Measurements from ENCODE around the gene PLEKHA3. TPM values are rescaled to one million over a fixed set of nuclear protein-coding genes. Genes with fewer than 3 reads are reported as not detected.

PLEKHA3 gene
- total RNA-seq, 1 donor from 2014 or later = 22.0 TPM

DNA sequence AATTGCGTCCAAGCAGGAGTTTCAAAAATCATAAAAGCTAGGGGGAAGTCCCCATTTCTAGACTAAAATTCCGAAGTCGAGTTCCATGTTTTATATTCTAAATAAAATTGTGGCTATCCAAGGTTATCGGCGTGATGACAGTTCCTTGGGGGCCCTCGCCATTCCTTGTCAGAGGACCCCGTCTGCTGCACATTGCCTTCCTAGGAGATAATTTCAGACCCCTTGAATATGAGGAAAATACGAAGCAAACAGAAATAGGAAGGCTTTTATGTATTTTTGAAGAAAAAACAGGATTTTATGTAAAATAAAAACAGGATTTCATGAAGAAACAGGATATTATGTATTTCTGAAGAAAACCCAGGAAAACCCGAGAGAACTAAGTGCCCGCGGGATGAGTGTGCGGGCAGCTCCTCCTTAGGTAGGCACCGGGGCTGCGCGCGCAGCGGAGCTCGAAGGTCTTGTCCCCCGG lies 465 bp upstream of the PLEKHA3 start:
- no peaks in the 10 kb centered on the region for H3K36me3 Mint-ChIP-seq (ENCODE audit: low read depth)
- H3K9me3 Mint-ChIP-seq = no peaks in the 10 kb centered on the region

DNA sequence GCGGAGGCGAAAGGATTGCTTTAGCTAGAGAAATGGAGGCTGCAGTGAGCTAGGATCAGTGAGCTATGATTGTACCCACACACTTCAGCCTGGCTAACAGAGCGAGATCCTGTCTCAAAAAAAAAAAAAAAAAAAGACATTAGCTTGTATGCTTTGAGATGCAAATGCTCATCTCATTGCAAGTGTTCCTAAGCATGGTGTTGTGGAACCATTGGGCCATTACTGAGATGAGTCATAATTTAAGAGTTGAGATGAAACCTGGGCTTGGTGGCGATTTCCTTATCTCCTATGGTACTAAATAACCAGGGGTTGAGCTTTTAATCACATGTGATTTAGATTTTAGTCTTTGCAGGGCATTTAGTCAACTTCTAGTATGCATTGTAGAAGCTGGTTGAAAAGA lies 2.2 kb downstream of the PLEKHA3 start:
- Mint-ChIP-seq H3K27ac (ENCODE audit: unreplicated experiment) (no peak overlapping the region), H3K4me1 (peaks cover 40% of the 10 kb centered on the region), H3K27me3 (ENCODE audit: low read depth) (no peaks in the 10 kb centered on the region), H3K36me3 (ENCODE audit: low read depth) (peaks cover 8% of the 10 kb centered on the region), H3K4me3 (peak overlapping the region; percentile 98), H3K9me3 (no peaks in the 10 kb centered on the region)
- DNase-seq (ENCODE audit: low read depth, low spot score) = no peak
- TF ChIP-seq, protein P1, sequence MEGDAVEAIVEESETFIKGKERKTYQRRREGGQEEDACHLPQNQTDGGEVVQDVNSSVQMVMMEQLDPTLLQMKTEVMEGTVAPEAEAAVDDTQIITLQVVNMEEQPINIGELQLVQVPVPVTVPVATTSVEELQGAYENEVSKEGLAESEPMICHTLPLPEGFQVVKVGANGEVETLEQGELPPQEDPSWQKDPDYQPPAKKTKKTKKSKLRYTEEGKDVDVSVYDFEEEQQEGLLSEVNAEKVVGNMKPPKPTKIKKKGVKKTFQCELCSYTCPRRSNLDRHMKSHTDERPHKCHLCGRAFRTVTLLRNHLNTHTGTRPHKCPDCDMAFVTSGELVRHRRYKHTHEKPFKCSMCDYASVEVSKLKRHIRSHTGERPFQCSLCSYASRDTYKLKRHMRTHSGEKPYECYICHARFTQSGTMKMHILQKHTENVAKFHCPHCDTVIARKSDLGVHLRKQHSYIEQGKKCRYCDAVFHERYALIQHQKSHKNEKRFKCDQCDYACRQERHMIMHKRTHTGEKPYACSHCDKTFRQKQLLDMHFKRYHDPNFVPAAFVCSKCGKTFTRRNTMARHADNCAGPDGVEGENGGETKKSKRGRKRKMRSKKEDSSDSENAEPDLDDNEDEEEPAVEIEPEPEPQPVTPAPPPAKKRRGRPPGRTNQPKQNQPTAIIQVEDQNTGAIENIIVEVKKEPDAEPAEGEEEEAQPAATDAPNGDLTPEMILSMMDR (conservative IDR thresholded peaks at IDR 0.05) = no peak

More for the DNA sequence above, 465 bp upstream of the PLEKHA3 start:
- no peak overlapping the region for H3K27ac Mint-ChIP-seq (ENCODE audit: unreplicated experiment)
- no peaks in the 10 kb centered on the region for H3K27me3 Mint-ChIP-seq (ENCODE audit: low read depth)
- no peak for DNase-seq (ENCODE audit: low read depth, low spot score)
- peaks cover 56% of the 10 kb centered on the region for H3K4me1 Mint-ChIP-seq
- TF ChIP-seq, protein P1 (conservative IDR thresholded peaks at IDR 0.05) = no peak
- H3K4me3 Mint-ChIP-seq = peak overlapping the region; percentile 97

DNA sequence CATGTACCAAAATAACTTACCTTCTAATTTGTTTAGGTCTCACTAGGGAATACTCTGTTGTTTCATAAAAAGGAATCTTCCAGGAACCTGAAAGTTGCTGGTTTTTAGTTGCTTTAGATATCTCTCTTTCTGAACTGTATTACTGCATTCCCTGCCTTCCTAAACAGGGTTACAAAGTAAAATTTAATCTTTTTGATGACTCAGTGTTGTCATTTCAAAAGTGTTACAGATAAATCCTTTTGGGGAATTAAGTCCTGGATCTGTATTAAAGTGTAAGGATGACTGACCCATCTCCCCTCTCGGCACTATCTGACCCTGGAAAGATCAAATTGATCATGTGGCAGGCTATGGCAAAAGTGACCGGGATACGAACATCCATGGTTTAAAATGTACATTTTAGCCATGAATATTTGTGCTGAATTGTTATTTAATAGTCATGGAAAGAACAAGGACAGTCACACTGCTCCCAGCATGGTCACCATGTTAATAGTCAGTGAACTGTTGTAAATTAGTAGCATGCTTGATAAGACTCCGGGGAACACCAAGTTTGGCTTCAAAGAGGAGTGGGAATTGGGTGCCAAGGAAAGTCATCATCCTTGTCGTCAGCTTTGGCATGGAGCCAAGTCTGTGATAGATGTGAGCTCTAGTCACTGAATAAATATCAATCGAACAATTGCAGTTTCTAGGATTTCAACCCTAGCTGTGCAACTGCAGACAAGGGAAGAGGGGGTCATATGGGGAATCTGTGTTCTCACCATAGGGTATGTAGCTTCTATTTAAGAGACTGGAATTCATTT lies 4.2 kb downstream of the PLEKHA3 start:
- no peaks in the 10 kb centered on the region for H3K27me3 Mint-ChIP-seq (ENCODE audit: low read depth)
- H3K4me1 Mint-ChIP-seq = peaks cover 27% of the 10 kb centered on the region
- no peak for DNase-seq (ENCODE audit: low read depth, low spot score)
- no peaks in the 10 kb centered on the region for H3K9me3 Mint-ChIP-seq
- TF ChIP-seq, protein P1 (conservative IDR thresholded peaks at IDR 0.05) = no peak
- H3K4me3 Mint-ChIP-seq = peak overlapping the region; percentile 17
- peaks cover 9% of the 10 kb centered on the region for H3K36me3 Mint-ChIP-seq (ENCODE audit: low read depth)
- no peak overlapping the region for H3K27ac Mint-ChIP-seq (ENCODE audit: unreplicated experiment)

DNA sequence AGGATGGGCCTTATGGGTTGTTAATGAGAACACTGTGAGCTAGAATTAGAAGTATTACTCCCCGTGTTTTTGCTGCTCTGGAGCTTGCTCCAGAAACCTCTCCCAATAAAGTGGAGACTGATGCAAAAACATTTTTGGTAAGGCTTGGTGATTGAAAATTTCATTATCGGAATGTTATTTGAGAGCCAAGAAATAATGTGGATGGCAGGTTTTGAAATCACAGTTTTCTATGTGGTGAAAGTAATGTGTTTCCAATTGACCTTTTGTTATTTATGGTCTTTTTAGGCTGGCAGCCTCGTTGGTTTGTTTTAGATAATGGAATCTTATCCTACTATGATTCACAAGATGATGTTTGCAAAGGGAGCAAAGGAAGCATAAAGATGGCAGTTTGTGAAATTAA lies 5.1 kb downstream of the PLEKHA3 start:
- no peak for DNase-seq (ENCODE audit: low read depth, low spot score)
- H3K9me3 Mint-ChIP-seq = no peaks in the 10 kb centered on the region

DNA sequence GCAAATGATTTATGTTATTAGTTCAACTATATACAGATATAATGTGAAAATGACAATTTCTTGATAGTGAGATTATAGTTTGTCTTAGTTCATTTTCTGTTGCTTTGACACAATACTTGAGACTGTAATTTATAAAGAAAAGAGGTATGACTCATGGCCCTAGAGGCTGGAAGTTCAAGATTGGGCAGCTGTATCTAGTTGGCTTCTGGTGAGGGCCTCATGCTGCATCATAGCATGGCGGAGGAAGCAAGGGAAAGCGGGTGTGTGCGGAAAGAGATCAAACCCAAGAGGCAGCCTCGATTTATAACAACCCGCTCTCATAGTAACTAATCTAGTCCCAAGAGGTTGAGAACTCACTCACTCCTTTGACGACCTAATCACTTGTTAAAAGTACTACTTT lies 11.4 kb downstream of the PLEKHA3 start:
- H3K4me1 Mint-ChIP-seq = no peaks in the 10 kb centered on the region
- H3K36me3 Mint-ChIP-seq (ENCODE audit: low read depth) = peaks cover 24% of the 10 kb centered on the region
- H3K4me3 Mint-ChIP-seq = no peak overlapping the region
- H3K9me3 Mint-ChIP-seq = no peaks in the 10 kb centered on the region
- no peak for DNase-seq (ENCODE audit: low read depth, low spot score)
- H3K27ac Mint-ChIP-seq (ENCODE audit: unreplicated experiment) = no peak overlapping the region
- TF ChIP-seq, protein P1 (conservative IDR thresholded peaks at IDR 0.05) = no peak
- no peaks in the 10 kb centered on the region for H3K27me3 Mint-ChIP-seq (ENCODE audit: low read depth)

More for the DNA sequence above, 5.1 kb downstream of the PLEKHA3 start:
- Mint-ChIP-seq H3K4me3 (no peak overlapping the region), H3K36me3 (ENCODE audit: low read depth) (peaks cover 13% of the 10 kb centered on the region), H3K27me3 (ENCODE audit: low read depth) (no peaks in the 10 kb centered on the region), H3K27ac (ENCODE audit: unreplicated experiment) (no peak overlapping the region), H3K4me1 (peaks cover 22% of the 10 kb centered on the region)
- TF ChIP-seq, protein P1 (conservative IDR thresholded peaks at IDR 0.05) = no peak

Measured in neural crest cell (in vitro differentiated cells).